CD4-positive, alpha-beta T cell treated with Interleukin-15 for 1 hour (primary cell): ENCODE measurements around the gene SLC45A2.
"Not testable (repeated sequence)": the region's sequence is repeated elsewhere in the genome, so short reads cannot be mapped to it uniquely, and the experiment has no call there.

ENCODE experiments used
- DNase-seq: peaks from one replicate; pipeline ENCODE4 v3.0.0-alpha.2; 2020

Gene SLC45A2

DNA sequence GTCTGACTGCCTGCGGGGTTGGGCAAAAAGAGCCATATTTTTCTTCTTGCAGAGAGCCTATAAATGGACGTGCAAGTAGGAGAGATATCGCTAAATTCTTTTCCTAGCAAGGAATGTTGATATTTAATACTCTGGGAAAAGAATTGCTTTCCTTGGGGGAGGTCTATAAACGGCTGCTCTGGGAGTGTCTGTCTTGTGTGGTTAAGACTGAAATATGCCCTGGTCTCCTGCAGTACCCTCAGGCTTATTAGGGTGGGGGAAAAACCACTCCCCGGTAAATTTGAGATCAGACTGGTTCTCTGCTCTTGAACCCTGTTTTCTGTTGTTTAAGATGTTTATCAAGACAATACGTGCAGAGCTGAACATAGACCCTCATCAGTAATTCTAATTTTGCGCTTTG, 78.2 kb downstream of the SLC45A2 start:
- DNase-seq: not testable (repeated sequence)

DNA sequence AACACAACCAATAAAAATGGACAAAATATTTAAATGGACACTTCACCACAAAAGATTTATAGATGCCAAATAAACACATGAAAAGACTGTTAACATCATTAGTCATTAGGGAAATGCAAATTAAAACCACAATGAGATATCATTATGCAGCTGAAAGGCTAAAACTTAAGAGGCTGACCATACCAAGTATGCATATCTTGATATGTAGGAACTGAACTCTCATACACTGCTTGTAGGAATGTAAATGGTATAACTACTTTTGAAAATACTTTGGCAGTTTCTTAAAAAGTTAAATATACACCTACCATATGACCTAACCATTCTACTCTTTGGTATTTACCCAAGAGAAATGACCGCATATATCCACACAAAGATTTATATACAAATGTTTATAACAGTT, 79.1 kb downstream of the SLC45A2 start:
- DNase-seq: no peak

GRCh38 chr5:33903118-33903517, 81.4 kb downstream of the SLC45A2 start:
- DNase-seq: no peak

DNA sequence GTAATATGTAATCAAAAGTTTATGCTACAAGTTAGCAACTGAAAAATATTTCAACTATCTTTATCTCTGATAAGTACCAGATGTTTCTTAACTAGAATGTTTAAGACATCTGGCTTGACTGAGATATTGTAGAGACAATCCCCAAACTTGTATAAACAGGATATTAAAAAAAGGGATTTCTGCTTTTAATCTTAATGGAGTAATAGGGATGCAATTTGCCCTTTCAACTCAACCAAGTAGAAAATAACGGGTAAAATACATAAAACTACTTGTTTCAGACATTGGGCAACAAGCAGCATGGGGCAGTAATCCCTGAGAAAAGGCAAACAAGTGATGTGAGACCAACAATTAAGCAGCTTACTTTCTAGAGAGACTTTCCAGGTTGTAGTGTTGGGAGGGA, 83.3 kb downstream of the SLC45A2 start:
- no peak for DNase-seq
